ENCODE results near the gene PROP1. TPM values are rescaled to one million over a fixed set of nuclear protein-coding genes. Genes with fewer than 3 reads are reported as not detected.
A peak's percentile ranks its signal among the peaks of the same experiment; 100 is the strongest.

The PROP1 gene
- total RNA-seq, 1 donor from 2014 or later: not detected

GRCh38 chr5:177984584-177985206, 11.3 kb downstream of the PROP1 start:
- Histone ChIP-seq H4K20me1 (ENCODE audit: low read depth) (no peaks in the 10 kb centered on the region), H3K9me3 (ENCODE audit: low read depth) (no peaks in the 10 kb centered on the region), H3K9ac (no peak overlapping the region), H3K27me3 (no peaks in the 10 kb centered on the region), H3K4me3 (no peak overlapping the region), H3K4me2 (no peak overlapping the region), H3F3A (ENCODE audit: low read depth) (no peaks in the 10 kb centered on the region), H3K27ac (no peak overlapping the region), H3K4me1 (no peaks in the 10 kb centered on the region), H3K79me2 (ENCODE audit: low read depth) (no peaks in the 10 kb centered on the region), H2AFZ (replicated peaks) (no peak overlapping the region), H3K36me3 (no peaks in the 10 kb centered on the region)
- no peak overlapping the region for H3K4me3 Mint-ChIP-seq
- peaks cover 7% of the 10 kb centered on the region for H3K4me1 Mint-ChIP-seq
- TF ChIP-seq, protein P1, sequence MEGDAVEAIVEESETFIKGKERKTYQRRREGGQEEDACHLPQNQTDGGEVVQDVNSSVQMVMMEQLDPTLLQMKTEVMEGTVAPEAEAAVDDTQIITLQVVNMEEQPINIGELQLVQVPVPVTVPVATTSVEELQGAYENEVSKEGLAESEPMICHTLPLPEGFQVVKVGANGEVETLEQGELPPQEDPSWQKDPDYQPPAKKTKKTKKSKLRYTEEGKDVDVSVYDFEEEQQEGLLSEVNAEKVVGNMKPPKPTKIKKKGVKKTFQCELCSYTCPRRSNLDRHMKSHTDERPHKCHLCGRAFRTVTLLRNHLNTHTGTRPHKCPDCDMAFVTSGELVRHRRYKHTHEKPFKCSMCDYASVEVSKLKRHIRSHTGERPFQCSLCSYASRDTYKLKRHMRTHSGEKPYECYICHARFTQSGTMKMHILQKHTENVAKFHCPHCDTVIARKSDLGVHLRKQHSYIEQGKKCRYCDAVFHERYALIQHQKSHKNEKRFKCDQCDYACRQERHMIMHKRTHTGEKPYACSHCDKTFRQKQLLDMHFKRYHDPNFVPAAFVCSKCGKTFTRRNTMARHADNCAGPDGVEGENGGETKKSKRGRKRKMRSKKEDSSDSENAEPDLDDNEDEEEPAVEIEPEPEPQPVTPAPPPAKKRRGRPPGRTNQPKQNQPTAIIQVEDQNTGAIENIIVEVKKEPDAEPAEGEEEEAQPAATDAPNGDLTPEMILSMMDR (IDR thresholded peaks at IDR 0.05): no peak
- TF ChIP-seq EZH2phosphoT487 (IDR thresholded peaks at IDR 0.05): no peak
- TF ChIP-seq EZH2 (IDR thresholded peaks at IDR 0.05): no peak
- peaks cover 9% of the 10 kb centered on the region for H3K27me3 Mint-ChIP-seq (ENCODE audit: insufficient read depth, low read depth)
- DNase-seq (ENCODE audit: low spot score): no peak
- H3K9me3 Mint-ChIP-seq: peaks cover 4% of the 10 kb centered on the region
- no peaks in the 10 kb centered on the region for H3K36me3 Mint-ChIP-seq
- H3K27ac Mint-ChIP-seq: no peak overlapping the region

DNA sequence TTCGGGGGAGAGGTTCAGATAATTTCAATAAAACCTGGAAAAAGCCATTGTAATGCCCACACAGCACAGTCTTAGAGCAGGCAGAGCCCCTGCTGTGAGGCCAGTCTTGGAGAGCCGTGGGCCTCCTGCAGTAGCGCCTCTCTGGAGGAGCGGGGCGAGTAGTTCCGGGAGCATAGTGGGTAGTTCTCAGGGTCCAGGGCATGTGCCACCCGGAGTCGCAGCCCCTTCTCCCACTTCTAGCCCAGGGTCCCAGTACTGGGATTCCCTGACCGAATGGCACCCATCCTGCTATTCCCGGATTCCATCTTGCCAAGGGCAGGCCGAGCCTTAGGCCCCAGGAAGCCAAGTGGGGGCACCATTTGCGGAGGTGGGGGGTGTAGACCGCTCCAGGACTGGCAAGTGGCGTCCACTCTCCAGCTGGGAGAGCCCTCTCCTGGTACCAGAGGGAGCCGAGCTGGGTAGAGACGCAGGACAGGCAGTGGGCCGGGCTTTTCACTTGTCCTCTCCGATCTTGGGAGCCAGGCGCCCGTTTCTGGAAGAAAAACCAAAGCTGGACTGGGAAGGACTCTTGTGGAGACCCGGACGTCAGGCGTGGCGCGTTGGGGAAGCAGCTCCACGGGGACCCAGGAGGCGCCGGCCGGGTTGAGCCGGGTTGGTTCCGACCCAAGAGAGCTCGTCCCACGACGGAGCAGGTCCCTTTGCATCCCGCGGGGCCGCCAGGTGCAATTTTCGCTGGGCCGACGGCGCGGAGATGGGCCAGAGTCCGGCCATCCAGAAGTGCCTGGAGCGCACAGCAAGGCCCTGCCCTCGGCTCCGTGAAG, 12.1 kb downstream of the PROP1 start:
- no peaks in the 10 kb centered on the region for H3K27me3 ChIP-seq
- H3K4me3 ChIP-seq: no peak overlapping the region
- TF ChIP-seq EZH2 (IDR thresholded peaks at IDR 0.05): no peak

GRCh38 chr5:177982956-177983355, 13.1 kb downstream of the PROP1 start:
- Mint-ChIP-seq H3K27me3 (ENCODE audit: insufficient read depth, low read depth) (peaks cover 9% of the 10 kb centered on the region), H3K4me3 (no peak overlapping the region), H3K36me3 (no peaks in the 10 kb centered on the region), H3K27ac (no peak overlapping the region), H3K9me3 (peaks cover 4% of the 10 kb centered on the region), H3K4me1 (peaks cover 10% of the 10 kb centered on the region)
- Histone ChIP-seq H3K4me3 (no peak overlapping the region), H3F3A (ENCODE audit: low read depth) (no peaks in the 10 kb centered on the region), H3K36me3 (no peaks in the 10 kb centered on the region), H3K79me2 (ENCODE audit: low read depth) (no peaks in the 10 kb centered on the region), H3K9ac (no peak overlapping the region), H4K20me1 (ENCODE audit: low read depth) (no peaks in the 10 kb centered on the region), H3K27ac (no peak overlapping the region), H3K9me3 (ENCODE audit: low read depth) (no peaks in the 10 kb centered on the region), H3K4me1 (no peaks in the 10 kb centered on the region), H3K27me3 (no peaks in the 10 kb centered on the region), H2AFZ (replicated peaks) (no peak overlapping the region), H3K4me2 (no peak overlapping the region)
- DNase-seq (ENCODE audit: low spot score): no peak
- TF ChIP-seq EZH2phosphoT487 (IDR thresholded peaks at IDR 0.05) (no peak), EZH2 (IDR thresholded peaks at IDR 0.05) (no peak)
- TF ChIP-seq, protein P1 (IDR thresholded peaks at IDR 0.05): no peak

More for the DNA sequence above, 12.1 kb downstream of the PROP1 start:
- Histone ChIP-seq H3K4me1 (no peaks in the 10 kb centered on the region), H3F3A (ENCODE audit: low read depth) (no peaks in the 10 kb centered on the region), H4K20me1 (ENCODE audit: low read depth) (no peaks in the 10 kb centered on the region), H3K9ac (no peak overlapping the region), H3K4me2 (no peak overlapping the region), H3K9me3 (ENCODE audit: low read depth) (no peaks in the 10 kb centered on the region), H3K36me3 (no peaks in the 10 kb centered on the region), H2AFZ (replicated peaks) (no peak overlapping the region), H3K79me2 (ENCODE audit: low read depth) (no peaks in the 10 kb centered on the region), H3K27ac (no peak overlapping the region)
- peak overlapping the region; percentile 5 for H3K4me3 Mint-ChIP-seq
- no peaks in the 10 kb centered on the region for H3K36me3 Mint-ChIP-seq
- H3K27ac Mint-ChIP-seq: no peak overlapping the region
- peaks cover 4% of the 10 kb centered on the region for H3K9me3 Mint-ChIP-seq
- H3K4me1 Mint-ChIP-seq: peaks cover 7% of the 10 kb centered on the region
- no peak for DNase-seq (ENCODE audit: low spot score)
- peaks cover 9% of the 10 kb centered on the region for H3K27me3 Mint-ChIP-seq (ENCODE audit: insufficient read depth, low read depth)
